HG03469 (cell line): Measurements from ENCODE around the gene RMND5A.
"Not testable (repeated sequence)": the region's sequence is repeated elsewhere in the genome, so short reads cannot be mapped to it uniquely, and the experiment has no call there.

Experiments used
- ATAC-seq: cut with Tn5 transposase; IDR thresholded peaks from one replicate; pipeline ENCODE4 v1.9.1; 2021; ENCODE audit warnings: mild to moderate bottlenecking, moderate library complexity, moderate number of reproducible peaks; ENCODE audit not compliant: unreplicated experiment

The RMND5A gene

GRCh38 chr2:86719637-86720539 lies at the start of gene RMND5A:
TSS of gene RMND5A (plus strand) at chr2:86720291. CDS start at chr2:86720668, 377 bp downstream.
- ATAC-seq, result peak; percentile 85

- no peak for ATAC-seq
These were observed 48.6 kb upstream of the RMND5A start for GRCh38 chr2:86671337-86671981.

GRCh38 chr2:86672027-86672545 lies 48.0 kb upstream of the RMND5A start:
- no peak for ATAC-seq

GRCh38 chr2:86673011-86673410 lies 47.1 kb upstream of the RMND5A start:
- no peak for ATAC-seq

- no peak for ATAC-seq
These were observed 46.0 kb upstream of the RMND5A start for GRCh38 chr2:86673986-86674670.

GRCh38 chr2:86675104-86675503 lies 45.0 kb upstream of the RMND5A start:
- ATAC-seq, result no peak

GRCh38 chr2:86675511-86676015 lies 44.5 kb upstream of the RMND5A start:
- no peak for ATAC-seq

- no peak for ATAC-seq
These were observed 42.3 kb upstream of the RMND5A start for GRCh38 chr2:86677816-86678215.

- no peak for ATAC-seq
These were observed 41.1 kb upstream of the RMND5A start for GRCh38 chr2:86679036-86679435.

GRCh38 chr2:86685351-86685750 lies 34.7 kb upstream of the RMND5A start:
- no peak for ATAC-seq

GRCh38 chr2:86686460-86686859 lies 33.6 kb upstream of the RMND5A start:
- ATAC-seq, result no peak

- no peak for ATAC-seq
These were observed 33.2 kb upstream of the RMND5A start for GRCh38 chr2:86686905-86687304.

- ATAC-seq, result no peak
These were observed 24.9 kb upstream of the RMND5A start for GRCh38 chr2:86695053-86695691.

GRCh38 chr2:86697551-86698104 lies 22.5 kb upstream of the RMND5A start:
- no peak for ATAC-seq

GRCh38 chr2:86700690-86701089 lies 19.4 kb upstream of the RMND5A start:
- ATAC-seq, result no peak

- no peak for ATAC-seq
These were observed 16.3 kb upstream of the RMND5A start for GRCh38 chr2:86703704-86704361.

GRCh38 chr2:86704459-86704971 lies 15.6 kb upstream of the RMND5A start:
- no peak for ATAC-seq

- no peak for ATAC-seq
These were observed 13.9 kb upstream of the RMND5A start for GRCh38 chr2:86706220-86706619.

- ATAC-seq, result no peak
These were observed 13.2 kb upstream of the RMND5A start for GRCh38 chr2:86706935-86707334.

- ATAC-seq, result not testable (repeated sequence)
These were observed 12.0 kb upstream of the RMND5A start for GRCh38 chr2:86708126-86708525.
